ENCODE measurements around the gene TRPV5.

TRPV5 gene

DNA sequence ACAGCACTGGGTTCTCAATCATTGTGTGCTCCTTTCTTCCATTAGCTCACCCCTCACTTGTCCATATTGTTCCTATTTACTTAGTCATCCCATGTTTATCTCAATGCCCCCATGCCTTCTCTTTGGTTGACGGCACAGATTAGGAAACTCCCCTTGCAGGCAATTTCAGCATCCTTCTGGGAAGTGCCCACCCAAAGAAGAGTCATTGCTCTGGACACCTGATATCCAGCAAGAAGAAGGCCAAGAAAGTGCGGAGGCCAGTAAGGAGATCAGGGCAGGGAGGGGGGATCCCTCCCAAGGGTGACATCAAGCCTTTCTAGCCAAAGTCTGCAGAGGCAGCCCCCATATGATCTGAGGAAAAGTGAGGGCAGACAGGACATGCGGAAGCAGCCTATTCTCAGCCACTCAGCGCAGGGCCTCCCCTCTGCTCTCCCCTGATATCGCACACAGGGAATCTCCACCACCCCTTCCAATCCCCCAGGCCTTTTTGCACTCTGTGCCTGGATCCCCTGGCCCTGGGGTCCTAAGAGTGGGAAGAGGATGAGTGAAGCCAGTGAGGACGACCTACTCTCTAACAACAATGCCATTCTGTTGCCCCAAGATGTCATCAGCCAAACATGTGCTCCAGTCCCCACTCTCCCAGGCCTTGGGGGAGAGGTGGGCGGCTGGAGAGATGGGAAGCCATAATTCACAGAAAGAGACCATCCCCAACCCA lies 49.8 kb downstream of the TRPV5 start:
- no peak for DNase-seq

GRCh38 chr7:142883145-142883544 lies 50.4 kb downstream of the TRPV5 start:
- DNase-seq: no peak

GRCh38 chr7:142882338-142882678 lies 51.2 kb downstream of the TRPV5 start:
- DNase-seq: no peak

DNA sequence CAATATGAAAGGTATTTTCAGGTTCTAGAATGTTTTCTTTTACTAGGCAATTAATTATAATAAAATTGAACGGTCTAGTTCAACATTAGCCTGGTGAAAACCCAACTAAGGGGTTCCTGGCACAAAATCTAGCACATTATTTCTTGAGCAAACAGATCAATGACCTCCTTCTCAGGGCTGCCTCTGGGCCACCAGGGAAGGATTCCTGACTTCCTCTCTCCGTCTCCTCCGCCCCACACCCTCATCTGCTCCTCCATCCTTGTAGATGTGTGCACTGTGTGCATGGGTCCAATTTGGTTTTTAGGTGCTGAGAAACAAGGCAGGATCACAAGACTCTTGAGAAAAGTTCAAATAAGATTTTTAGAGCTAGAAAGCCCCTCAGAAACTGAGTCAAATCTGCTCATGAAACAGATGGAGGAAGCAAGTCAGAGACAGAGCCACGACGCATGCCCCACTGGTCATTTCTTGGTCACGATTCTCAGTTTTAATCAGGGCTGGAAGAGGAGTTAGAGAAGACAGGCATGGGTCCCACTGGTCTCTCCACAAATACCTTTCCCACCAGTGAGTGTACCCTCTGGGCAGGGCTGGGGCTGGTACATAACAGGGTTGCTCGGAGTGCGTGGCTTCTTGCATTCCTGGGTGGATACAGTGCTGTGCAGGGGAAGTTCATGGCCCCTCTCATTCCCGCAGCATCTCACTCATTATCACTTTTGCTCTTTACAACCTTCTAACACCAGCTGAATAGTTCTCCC lies 51.8 kb downstream of the TRPV5 start:
- DNase-seq: no peak

DNA sequence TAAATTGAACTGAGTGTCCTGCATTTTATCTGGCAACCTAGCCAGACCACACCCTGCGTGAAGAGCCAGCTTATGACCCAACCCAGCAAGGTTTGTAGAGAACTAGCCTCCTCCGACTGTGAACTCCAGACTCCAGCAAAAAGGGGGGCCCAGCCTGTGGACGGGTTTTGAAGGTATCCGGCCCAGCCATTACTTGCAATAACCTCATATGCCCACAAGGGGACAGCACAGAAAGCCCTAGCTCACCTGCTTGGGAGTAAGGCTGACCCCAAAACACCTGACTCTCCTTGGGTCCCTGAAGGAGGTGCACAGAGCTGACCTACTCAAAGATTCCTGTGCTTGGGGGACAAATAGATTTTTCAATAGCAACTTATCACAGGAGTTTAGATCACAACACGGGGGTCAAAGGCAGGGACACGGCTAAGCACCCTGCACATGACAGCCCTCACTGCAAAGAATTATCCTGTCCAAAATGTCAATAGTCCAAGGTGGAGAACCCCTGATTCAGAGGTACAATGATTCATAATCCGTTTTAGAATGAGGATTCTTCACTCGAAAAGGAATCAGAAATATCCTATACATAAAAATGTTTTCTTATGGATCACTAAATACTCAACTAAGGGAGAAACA lies 52.6 kb downstream of the TRPV5 start:
- DNase-seq: no peak

DNA sequence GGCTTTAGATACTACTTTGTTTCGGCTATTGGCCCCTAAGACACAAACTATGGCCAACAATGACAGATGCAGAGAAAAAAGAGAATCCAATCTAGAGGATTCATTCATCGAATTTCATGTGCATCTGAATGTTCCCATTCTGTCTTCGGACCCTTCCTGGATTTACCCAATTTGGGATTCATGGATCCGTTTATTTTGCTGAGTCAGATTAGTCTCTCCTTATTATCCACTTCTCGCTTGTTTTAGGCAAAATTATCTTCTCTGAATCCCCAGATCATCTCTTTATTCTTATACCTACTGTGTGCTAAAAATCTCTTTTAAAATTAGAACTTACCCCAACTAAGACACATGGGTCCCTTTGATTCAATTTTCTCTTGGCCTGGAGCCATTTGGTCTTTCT lies 54.5 kb downstream of the TRPV5 start:
- DNase-seq: no peak

GRCh38 chr7:142878315-142878714 lies 55.2 kb downstream of the TRPV5 start:
- DNase-seq: no peak

- no peak for DNase-seq
Measured at GRCh38 chr7:142876991-142877910, 56.3 kb downstream of the TRPV5 start.

- no peak for DNase-seq
Measured at GRCh38 chr7:142876236-142876960, 57.1 kb downstream of the TRPV5 start.

DNA sequence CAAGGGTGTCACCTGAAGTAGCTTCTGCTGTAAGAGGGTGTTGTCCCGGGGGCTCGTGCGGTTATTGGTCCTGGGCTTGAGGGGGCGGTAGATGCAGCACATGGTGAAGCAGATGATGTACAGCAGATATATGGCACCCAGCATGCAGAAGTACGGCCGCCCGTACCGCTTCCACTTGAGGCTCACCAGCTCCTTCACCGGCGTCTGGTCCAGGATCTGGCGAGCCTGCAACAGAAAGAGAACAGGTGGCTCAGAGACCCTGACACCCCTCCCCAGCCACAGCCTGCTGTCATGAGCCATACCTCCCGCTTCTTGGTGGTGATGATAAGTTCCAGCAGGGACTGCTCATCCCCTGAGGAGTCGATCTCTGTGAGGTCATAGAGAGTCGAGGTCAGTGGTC lies 58.1 kb downstream of the TRPV5 start:
- DNase-seq: no peak

DNA sequence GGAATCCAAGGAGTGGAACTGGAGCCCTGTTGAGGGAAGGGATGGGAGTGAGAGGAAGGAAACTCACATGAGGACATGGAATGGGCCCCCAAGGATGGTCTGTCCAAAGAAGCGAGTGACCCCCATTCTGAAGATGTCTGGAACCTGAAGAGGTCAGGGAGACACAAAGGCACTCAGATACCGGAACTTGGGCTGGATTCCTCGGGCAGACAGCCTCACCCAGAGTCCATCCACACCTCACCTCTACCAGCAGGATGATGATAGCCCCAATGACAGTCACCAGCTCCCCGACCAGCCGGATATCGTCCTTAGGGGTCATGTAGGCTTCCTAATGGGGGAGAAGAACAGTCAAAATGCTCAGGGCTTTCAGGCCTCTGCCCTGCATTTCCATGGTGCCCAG lies 58.7 kb downstream of the TRPV5 start:
- no peak for DNase-seq

DNA sequence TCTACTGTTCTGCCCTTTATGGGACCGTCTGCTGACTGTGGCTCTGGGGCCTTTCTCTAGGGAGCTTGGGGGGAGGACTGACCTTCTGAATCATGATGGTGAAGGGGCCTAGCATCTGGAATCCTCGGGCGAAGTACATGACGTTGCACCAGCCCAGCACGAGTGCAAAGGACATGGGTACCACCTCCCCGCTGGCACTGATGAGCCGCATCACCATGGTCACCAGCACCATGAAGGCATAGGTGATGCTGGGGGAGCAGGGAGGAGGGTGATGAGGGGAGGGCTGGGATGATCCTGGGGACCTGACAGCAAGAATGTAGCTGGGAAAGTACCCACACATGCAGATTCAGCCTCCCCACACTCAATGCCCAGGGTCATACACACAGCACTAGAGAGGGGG lies 59.1 kb downstream of the TRPV5 start:
- DNase-seq: no peak

DNA sequence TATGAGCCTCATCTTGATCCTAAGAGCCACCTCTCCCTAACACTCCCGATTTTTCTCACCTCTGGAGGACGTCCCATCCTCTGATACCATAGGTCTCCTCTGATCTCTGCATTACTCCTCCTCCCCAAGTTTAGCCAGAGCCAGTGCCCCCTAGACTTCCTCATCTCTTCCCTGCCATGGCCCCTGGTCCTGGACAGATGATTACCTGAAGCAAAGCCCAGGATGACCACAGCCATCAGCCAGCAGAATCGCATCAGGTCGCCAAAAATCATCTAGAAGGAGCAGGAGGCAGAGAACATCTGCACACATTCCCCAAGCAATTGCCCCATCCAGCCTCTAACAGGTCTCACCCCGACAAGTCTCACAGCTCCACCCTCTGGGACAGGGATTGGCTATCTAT lies 59.7 kb downstream of the TRPV5 start:
- DNase-seq: no peak

- DNase-seq: no peak
Measured at GRCh38 chr7:142873281-142873784, 60.2 kb downstream of the TRPV5 start.

DNA sequence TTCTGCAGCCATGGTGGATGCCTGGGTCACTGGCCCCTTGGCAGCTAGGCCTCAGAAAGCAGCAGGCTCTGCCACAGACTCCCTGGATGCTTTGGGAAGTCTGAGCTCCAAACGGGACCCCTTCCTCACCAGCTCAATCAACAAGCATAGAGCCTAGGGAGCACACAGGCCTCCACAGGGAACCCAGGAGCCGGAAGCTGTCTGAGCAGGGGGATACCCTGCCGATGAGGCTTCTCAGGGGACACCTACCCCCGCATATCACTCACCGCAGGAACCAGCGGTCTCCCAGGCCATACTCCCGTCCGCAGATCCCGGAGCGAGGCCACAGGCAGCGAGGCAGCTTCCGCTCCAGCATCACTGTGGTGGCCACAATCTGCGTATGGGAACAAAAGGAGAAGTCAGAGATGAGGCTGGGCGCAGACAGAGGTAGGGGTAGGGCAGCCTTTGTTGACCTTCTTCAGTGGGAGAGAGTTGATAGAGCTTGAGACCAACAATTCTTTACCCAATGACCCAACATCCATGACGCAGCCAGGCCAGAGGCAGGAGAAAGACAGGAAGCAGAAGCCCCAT lies 61.4 kb downstream of the TRPV5 start:
- DNase-seq: no peak

GRCh38 chr7:142871260-142872105 lies 62.1 kb downstream of the TRPV5 start:
- DNase-seq: no peak

- DNase-seq: no peak
Measured at GRCh38 chr7:142870566-142871259, 62.8 kb downstream of the TRPV5 start.

GRCh38 chr7:142870147-142870559 lies 63.4 kb downstream of the TRPV5 start:
- DNase-seq: no peak

DNA sequence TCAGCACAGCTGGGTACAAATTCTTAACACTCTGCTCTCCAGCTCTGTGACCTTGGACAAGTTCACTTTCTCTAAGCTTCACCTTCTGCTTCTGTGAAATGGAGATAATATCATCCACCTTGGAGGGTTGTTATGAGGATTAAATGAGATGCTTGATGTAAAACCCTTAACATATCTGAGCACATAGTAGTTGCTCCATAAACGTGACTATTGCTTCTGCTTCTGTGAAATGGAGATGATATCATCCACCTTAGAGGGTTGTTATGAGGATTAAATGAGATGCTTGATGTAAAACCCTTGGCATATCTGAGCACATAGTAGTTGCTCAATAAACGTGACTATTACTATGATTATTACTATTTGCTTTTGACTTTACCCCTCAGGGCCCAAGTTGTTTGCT lies 64.1 kb downstream of the TRPV5 start:
- DNase-seq: no peak

- DNase-seq: no peak
Measured at GRCh38 chr7:142868986-142869415, 64.5 kb downstream of the TRPV5 start.
